Cardiac fibroblast (primary cell): ENCODE measurements around the gene OSBPL2.

Experiments
- DNase-seq, 2 donors: peaks; one replicate each; pipeline versions ENCODE4 v3.0.0 to v3.0.0-alpha.2; 2010; ENCODE audit warnings: low read depth in 2 of 2
- H3K4me3 ChIP-seq, 2 donors: replicated peaks in 1 of 2; 1 replicate in 1 of 2; 2 replicates in 1 of 2; pipeline ENCODE4 v1.5.1; 2011; ENCODE audit warnings: low read depth in 2 of 2, low read length in 2 of 2, mild to moderate bottlenecking in 2 of 2, moderate library complexity in 1 of 2
- CTCF ChIP-seq: IDR thresholded peaks from one replicate; pipeline ENCODE4 v1.5.1; 2011; ENCODE audit warnings: low read depth, mild to moderate bottlenecking, low read length, inconsistent platforms

OSBPL2 gene

GRCh38 chr20:62305765-62306413 lies 67.6 kb downstream of the OSBPL2 start:
- no peak overlapping the region for H3K4me3 ChIP-seq
- no peak for TF ChIP-seq CTCF
- no peak for DNase-seq

GRCh38 chr20:62306414-62307187 lies 68.3 kb downstream of the OSBPL2 start:
- no peak overlapping the region for H3K4me3 ChIP-seq
- no peak for TF ChIP-seq CTCF
- no peak for DNase-seq

DNA sequence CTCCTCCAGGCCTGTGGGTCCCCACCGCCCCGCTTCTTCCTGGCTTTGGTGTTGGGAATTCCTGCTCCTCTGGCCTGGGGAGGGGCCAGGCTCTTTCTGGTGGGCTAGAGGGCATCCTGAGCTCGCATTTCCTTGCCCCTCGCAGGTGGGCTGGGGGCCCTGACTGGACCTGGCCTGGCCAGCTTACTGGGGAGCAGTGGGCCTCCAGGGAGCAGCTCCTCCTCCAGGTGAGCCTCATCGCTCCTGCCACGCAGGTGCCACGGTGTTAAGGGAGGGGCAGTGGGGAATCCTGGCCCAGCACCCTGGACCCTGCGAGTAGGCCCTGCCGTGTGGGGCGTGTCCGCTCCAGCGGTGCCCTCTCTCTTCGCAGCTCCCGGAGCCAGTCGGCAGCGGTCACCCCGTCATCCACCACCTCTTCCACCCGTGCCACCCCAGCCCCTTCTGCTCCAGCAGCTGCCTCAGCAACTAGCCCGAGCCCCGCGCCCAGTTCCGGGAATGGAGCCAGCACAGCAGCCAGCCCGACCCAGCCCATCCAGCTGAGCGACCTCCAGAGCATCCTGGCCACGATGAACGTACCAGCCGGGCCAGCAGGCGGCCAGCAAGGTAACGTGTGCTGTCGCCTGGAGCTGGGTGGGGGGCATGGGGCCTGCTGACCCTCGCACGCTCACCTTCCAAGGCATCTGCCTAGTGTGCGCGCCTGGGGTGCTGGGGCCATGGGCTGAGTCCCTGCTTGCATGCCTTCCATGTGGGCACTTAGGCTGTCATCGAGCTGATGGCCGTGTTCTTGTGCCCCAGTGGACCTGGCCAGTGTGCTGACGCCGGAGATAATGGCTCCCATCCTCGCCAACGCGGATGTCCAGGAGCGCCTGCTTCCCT lies 69.1 kb downstream of the OSBPL2 start:
- no peak for DNase-seq
- no peak for TF ChIP-seq CTCF
- no peak overlapping the region for H3K4me3 ChIP-seq

DNA sequence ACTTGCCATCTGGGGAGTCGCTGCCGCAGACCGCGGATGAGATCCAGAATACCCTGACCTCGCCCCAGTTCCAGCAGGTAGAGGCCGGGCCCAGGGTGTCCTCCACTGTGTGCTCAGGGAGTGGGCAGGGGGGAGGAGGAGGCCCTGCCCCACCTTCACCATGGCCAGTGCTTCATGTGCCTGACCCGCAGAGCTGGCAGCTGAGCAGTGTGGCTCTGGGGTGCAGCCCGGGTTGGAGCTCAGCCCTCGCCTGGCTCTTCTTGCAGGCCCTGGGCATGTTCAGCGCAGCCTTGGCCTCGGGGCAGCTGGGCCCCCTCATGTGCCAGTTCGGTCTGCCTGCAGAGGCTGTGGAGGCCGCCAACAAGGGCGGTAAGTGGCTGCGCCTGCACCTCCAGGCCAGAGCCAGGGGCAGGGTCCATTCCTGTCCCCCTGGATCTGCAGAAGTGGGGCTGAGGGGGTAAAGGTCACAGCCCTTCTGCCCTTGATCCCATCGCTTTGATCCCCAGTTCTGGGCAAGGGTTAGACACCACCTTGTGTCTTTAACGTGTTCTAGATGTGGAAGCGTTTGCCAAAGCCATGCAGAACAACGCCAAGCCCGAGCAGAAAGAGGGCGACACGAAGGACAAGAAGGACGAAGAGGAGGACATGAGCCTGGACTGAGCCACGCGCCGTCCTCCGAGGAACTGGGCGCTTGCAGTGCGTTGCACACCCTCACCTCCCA lies 69.9 kb downstream of the OSBPL2 start:
- H3K4me3 ChIP-seq = no peak overlapping the region
- TF ChIP-seq CTCF = no peak
- no peak for DNase-seq

- no peak for TF ChIP-seq CTCF
- no peak for DNase-seq
- H3K4me3 ChIP-seq = no peak overlapping the region
Measured at GRCh38 chr20:62309198-62309944, 71.0 kb downstream of the OSBPL2 start.
